HEK293T (cell line): ENCODE measurements around the gene MYL12B.

Source experiments
- CTCF ChIA-PET: fragments of 350-600 bp; formaldehyde crosslinking; extraction: SDS; loops from one replicate; lab custom pipeline; 2021; ENCODE audit warnings: antibody characterized with exemption, inconsistent platforms; lab: Yijun Ruan, JAX
- POLR2A ChIA-PET: fragments of 350-600 bp; formaldehyde crosslinking; extraction: SDS; loops from one replicate; lab custom pipeline; 2020; ENCODE audit warnings: antibody characterized with exemption, inconsistent platforms; lab: Yijun Ruan, JAX
- DNase-seq: peaks from one replicate; pipeline ENCODE4 v3.0.0; 2012; ENCODE audit warnings: mixed read lengths; ENCODE audit errors: extremely low spot score
- ARNT ChIP-seq: fragments of 450-650 bp; IDR thresholded peaks from 2 replicates; pipeline ENCODE4 v1.6.1; 2017; ENCODE audit warnings: mild to moderate bottlenecking
- BHLHE40 ChIP-seq: fragments of 450-650 bp; IDR thresholded peaks from 2 replicates; pipeline ENCODE4 v1.6.1; 2016; ENCODE audit warnings: mild to moderate bottlenecking, moderate library complexity, borderline replicate concordance
- CTBP1 ChIP-seq: fragments of 450-650 bp; IDR thresholded peaks from 2 replicates; pipeline ENCODE4 v1.6.1; 2016; ENCODE audit warnings: borderline replicate concordance
- ELF4 ChIP-seq: fragments of 450-650 bp; IDR thresholded peaks from 2 replicates; pipeline ENCODE4 v1.6.1; 2017; ENCODE audit warnings: antibody characterized with exemption
- FOXA1 ChIP-seq: fragments of 450-650 bp; IDR thresholded peaks from 2 replicates; pipeline ENCODE4 v1.6.1; 2016; ENCODE audit warnings: mild to moderate bottlenecking
- FOXK2 ChIP-seq: fragments of 450-650 bp; IDR thresholded peaks from 2 replicates; pipeline ENCODE4 v1.6.1; 2016; ENCODE audit warnings: mild to moderate bottlenecking
- FOXM1 ChIP-seq: fragments of 450-650 bp; IDR thresholded peaks from 2 replicates; pipeline ENCODE4 v1.6.1; 2017; ENCODE audit warnings: mild to moderate bottlenecking, borderline replicate concordance
- HDGF ChIP-seq: fragments of 450-650 bp; IDR thresholded peaks from 2 replicates; pipeline ENCODE4 v1.6.1; 2017; ENCODE audit warnings: antibody characterized with exemption, borderline replicate concordance
- L3MBTL2 ChIP-seq: fragments of 450-650 bp; conservative IDR thresholded peaks from 2 replicates; pipeline ENCODE4 v1.6.1; 2016; ENCODE audit warnings: mild to moderate bottlenecking
- LEF1 ChIP-seq: fragments of 450-650 bp; IDR thresholded peaks from 2 replicates; pipeline ENCODE4 v1.6.1; 2017; ENCODE audit warnings: mild to moderate bottlenecking, borderline replicate concordance
- NFRKB ChIP-seq: fragments of 450-650 bp; IDR thresholded peaks from 2 replicates; pipeline ENCODE4 v1.6.1; 2016; ENCODE audit warnings: mild to moderate bottlenecking, moderate library complexity
- PKNOX1 ChIP-seq: fragments of 450-650 bp; IDR thresholded peaks from 2 replicates; pipeline ENCODE4 v1.6.1; 2016
- SP1 ChIP-seq: fragments of 450-650 bp; IDR thresholded peaks from 2 replicates; pipeline ENCODE4 v1.6.1; 2017
- SUZ12 ChIP-seq: fragments of 450-650 bp; IDR thresholded peaks from 2 replicates; pipeline ENCODE4 v1.6.1; 2016; ENCODE audit warnings: mild to moderate bottlenecking
- TARDBP ChIP-seq: fragments of 450-650 bp; IDR thresholded peaks from 2 replicates; pipeline ENCODE4 v1.6.1; 2016
- ZNF384 ChIP-seq: fragments of 450-650 bp; IDR thresholded peaks from 2 replicates; pipeline ENCODE4 v1.6.1; 2016

MYL12B gene

GRCh38 chr18:3261373-3262233 lies at the start of gene MYL12B:
Gene MYL12B, plus strand, starts transcription at chr18:3262133. Its CDS starts 10,766 bp downstream, at chr18:3272899.
- ChIA-PET CTCF (no interaction called here), POLR2A (interaction anchor here (0.7 to 2.3 kb wide), 2 partner anchors 14 kb away, joined by 3 to 9 read pairs; partner anchors contain the start of gene MYL12A)
- 0 out of 2 replicates have a peak, but pooled peaks have one; percentile 42 for TF ChIP-seq FOXM1
- no peak for TF ChIP-seq NFRKB
- no peak for TF ChIP-seq ZNF384
- no peak for TF ChIP-seq FOXK2
- no peak for TF ChIP-seq TARDBP
- TF ChIP-seq FOXA1: no peak
- no peak for TF ChIP-seq HDGF
- peak; percentile 68; the same call in 1 of the 2 replicates for TF ChIP-seq BHLHE40
- TF ChIP-seq ELF4: peak; percentile 91
- no peak for TF ChIP-seq CTBP1
- no peak for TF ChIP-seq PKNOX1
- TF ChIP-seq SUZ12: no peak
- no peak; the same call in 1 of the 2 replicates for TF ChIP-seq LEF1
- TF ChIP-seq ARNT: no peak
- peak; percentile 60 for DNase-seq

- POLR2A ChIA-PET: no interaction called here
- CTCF ChIA-PET: no interaction called here
- TF ChIP-seq FOXA1: no peak
- TF ChIP-seq ZNF384: no peak
- no peak for TF ChIP-seq FOXM1
- TF ChIP-seq ARNT: no peak
- no peak for TF ChIP-seq NFRKB
- no peak for TF ChIP-seq CTBP1
- no peak for TF ChIP-seq HDGF
- TF ChIP-seq SUZ12: no peak
- TF ChIP-seq L3MBTL2: no peak
- no peak for DNase-seq
Observed at GRCh38 chr18:3212657-3213056, 49.3 kb upstream of the MYL12B start.

- ChIA-PET POLR2A (no interaction called here), CTCF (no interaction called here)
- TF ChIP-seq L3MBTL2 (no peak), NFRKB (no peak), FOXM1 (no peak), ZNF384 (no peak), ARNT (no peak), TARDBP (no peak), FOXA1 (no peak), PKNOX1 (no peak), ELF4 (no peak), HDGF (no peak), CTBP1 (no peak), SUZ12 (no peak), BHLHE40 (no peak), SP1 (no peak), FOXK2 (no peak), LEF1 (no peak)
- DNase-seq: no peak
Observed at GRCh38 chr18:3213300-3214059, 48.5 kb upstream of the MYL12B start.

GRCh38 chr18:3214855-3215637 lies 46.9 kb upstream of the MYL12B start:
- no peak for DNase-seq
- POLR2A ChIA-PET: no interaction called here
- CTCF ChIA-PET: no interaction called here
- TF ChIP-seq HDGF (no peak), CTBP1 (no peak), FOXK2 (no peak), BHLHE40 (no peak), LEF1 (no peak), ELF4 (no peak), FOXA1 (no peak), PKNOX1 (no peak), ZNF384 (no peak), FOXM1 (no peak)

- ChIA-PET CTCF (no interaction called here), POLR2A (no interaction called here)
- no peak for DNase-seq
- TF ChIP-seq FOXM1 (no peak), PKNOX1 (no peak)
Observed at GRCh38 chr18:3216987-3217386, 44.9 kb upstream of the MYL12B start.
